DOHH2 (cell line): ENCODE results near the gene TM4SF4.

ENCODE experiments used
- EZH2phosphoT487 ChIP-seq: fragments of 200-600 bp; sonication (generic); IDR thresholded peaks from 2 replicates; pipeline ENCODE4 v1.6.1; 2017; ENCODE audit warnings: borderline replicate concordance, mild to moderate bottlenecking, antibody characterized with exemption, low read length, moderate library complexity, mixed read lengths
- TF ChIP-seq, protein P1 (sequence below): fragments of 200-600 bp; sonication (generic); IDR thresholded peaks from one replicate; pipeline ENCODE4 v1.5.1; 2014; ENCODE audit warnings: antibody characterized with exemption, mild to moderate bottlenecking, low read depth, low read length; ENCODE audit not compliant: poor library complexity, severe bottlenecking

DNA sequence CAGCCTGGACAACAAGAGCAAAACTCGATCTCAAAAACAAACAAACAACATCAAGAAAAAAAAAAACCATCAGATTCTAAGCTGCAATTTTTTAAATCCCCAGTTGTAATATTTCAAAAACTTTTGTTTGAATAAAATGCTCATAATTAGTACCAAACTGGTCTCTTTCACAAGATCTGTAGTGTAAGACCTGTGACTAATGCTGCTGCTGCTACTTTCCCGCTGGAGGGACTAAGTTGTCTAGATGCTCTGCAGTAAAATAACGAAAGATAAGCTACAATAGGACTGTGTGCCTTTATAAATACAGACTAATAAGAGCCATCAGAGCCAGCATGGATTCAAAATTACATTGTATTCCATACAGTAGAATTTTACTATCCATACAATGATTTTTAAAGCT is 45.4 kb downstream of the TM4SF4 start:
- TF ChIP-seq, protein P1, sequence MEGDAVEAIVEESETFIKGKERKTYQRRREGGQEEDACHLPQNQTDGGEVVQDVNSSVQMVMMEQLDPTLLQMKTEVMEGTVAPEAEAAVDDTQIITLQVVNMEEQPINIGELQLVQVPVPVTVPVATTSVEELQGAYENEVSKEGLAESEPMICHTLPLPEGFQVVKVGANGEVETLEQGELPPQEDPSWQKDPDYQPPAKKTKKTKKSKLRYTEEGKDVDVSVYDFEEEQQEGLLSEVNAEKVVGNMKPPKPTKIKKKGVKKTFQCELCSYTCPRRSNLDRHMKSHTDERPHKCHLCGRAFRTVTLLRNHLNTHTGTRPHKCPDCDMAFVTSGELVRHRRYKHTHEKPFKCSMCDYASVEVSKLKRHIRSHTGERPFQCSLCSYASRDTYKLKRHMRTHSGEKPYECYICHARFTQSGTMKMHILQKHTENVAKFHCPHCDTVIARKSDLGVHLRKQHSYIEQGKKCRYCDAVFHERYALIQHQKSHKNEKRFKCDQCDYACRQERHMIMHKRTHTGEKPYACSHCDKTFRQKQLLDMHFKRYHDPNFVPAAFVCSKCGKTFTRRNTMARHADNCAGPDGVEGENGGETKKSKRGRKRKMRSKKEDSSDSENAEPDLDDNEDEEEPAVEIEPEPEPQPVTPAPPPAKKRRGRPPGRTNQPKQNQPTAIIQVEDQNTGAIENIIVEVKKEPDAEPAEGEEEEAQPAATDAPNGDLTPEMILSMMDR, result no peak
- no peak for TF ChIP-seq EZH2phosphoT487
